ENCODE data around the gene MKNK2. TPM values are rescaled to one million over a fixed set of nuclear protein-coding genes. Genes with fewer than 3 reads are reported as not detected.

MKNK2 gene
- total and polyA plus RNA-seq, 10 of the 15 experiments (the other 5 are each of a cell fraction or from before 2014, with no cell fraction given) = 9.6 to 365 (median 69.9) TPM

- TF ChIP-seq MEF2B (IDR thresholded peaks at IDR 0.05; ENCODE audit: partially characterized antibody, poor library complexity, severe bottlenecking) (peak; percentile 42), NR2C2 (IDR thresholded peaks at IDR 0.05; ENCODE audit: borderline replicate concordance, control insufficient read depth, insufficient read length, low read depth) (no peak), YY1 (IDR thresholded peaks at IDR 0.05; ENCODE audit: low read depth, low read length) (0 out of 2 replicates have a peak, but pooled peaks have one; percentile 10), POLR2AphosphoS5 (IDR thresholded peaks at IDR 0.05; ENCODE audit: low read length) (peak; percentile 24; the same call in 1 of the 2 replicates), ZNF217 (IDR thresholded peaks at IDR 0.05) (0 out of 2 replicates have a peak, but pooled peaks have one; percentile 22), PKNOX1 (IDR thresholded peaks at IDR 0.05) (0 out of 2 replicates have a peak, but pooled peaks have one; percentile 7), HDAC2 (IDR thresholded peaks at IDR 0.05) (no peak), SMARCA5 (IDR thresholded peaks at IDR 0.05) (peak; percentile 79), CBX5 (IDR thresholded peaks at IDR 0.05; ENCODE audit: low read depth) (no peak), NFXL1 (IDR thresholded peaks at IDR 0.05; ENCODE audit: borderline replicate concordance) (0 out of 2 replicates have a peak, but pooled peaks have one; percentile 36), BCL11A (IDR thresholded peaks at IDR 0.05; ENCODE audit: low read depth, low read length) (no peak), POLR2AphosphoS2 (IDR thresholded peaks at IDR 0.05; ENCODE audit: low read depth, low read length) (0 out of 2 replicates have a peak, but pooled peaks have one; percentile 50), GATAD2B (conservative IDR thresholded peaks at IDR 0.05; ENCODE audit: low read depth) (peak; percentile 82), NR2C1 (IDR thresholded peaks at IDR 0.05) (peak; percentile 41; the same call in 1 of the 2 replicates), DPF2 (IDR thresholded peaks at IDR 0.05) (peak; percentile 89), LARP7 (IDR thresholded peaks at IDR 0.05) (peak; percentile 64), IKZF1 (conservative IDR thresholded peaks at IDR 0.05) (peak; percentile 73), ZNF592 (IDR thresholded peaks at IDR 0.05) (peak; percentile 92), TCF3 (IDR thresholded peaks at IDR 0.05; ENCODE audit: borderline replicate concordance, insufficient read depth, low read depth, low read length) (0 out of 2 replicates have a peak, but pooled peaks have one; percentile 14), TBL1XR1 (IDR thresholded peaks at IDR 0.05; ENCODE audit: low read depth, low read length) (peak; percentile 24; the same call in 1 of the 2 replicates), TAF1 (IDR thresholded peaks at IDR 0.05; ENCODE audit: borderline replicate concordance, low read depth, low read length) (peak; percentile 32; the same call in 1 of the 2 replicates), BHLHE40 (IDR thresholded peaks at IDR 0.05; ENCODE audit: borderline replicate concordance in 1 of 2, low read depth in 2 of 2, low read length in 1 of 2) (peak; percentile 87 to 89), ZNF207 (IDR thresholded peaks at IDR 0.05; ENCODE audit: borderline replicate concordance) (peak; percentile 46; the same call in 1 of the 2 replicates), BACH1 (IDR thresholded peaks at IDR 0.05; ENCODE audit: borderline replicate concordance) (peak; percentile 63; the same call in 1 of the 2 replicates), NR2F1 (conservative IDR thresholded peaks at IDR 0.05) (peak; percentile 94)
- TF ChIP-seq, protein P1, sequence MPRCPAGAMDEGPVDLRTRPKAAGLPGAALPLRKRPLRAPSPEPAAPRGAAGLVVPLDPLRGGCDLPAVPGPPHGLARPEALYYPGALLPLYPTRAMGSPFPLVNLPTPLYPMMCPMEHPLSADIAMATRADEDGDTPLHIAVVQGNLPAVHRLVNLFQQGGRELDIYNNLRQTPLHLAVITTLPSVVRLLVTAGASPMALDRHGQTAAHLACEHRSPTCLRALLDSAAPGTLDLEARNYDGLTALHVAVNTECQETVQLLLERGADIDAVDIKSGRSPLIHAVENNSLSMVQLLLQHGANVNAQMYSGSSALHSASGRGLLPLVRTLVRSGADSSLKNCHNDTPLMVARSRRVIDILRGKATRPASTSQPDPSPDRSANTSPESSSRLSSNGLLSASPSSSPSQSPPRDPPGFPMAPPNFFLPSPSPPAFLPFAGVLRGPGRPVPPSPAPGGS (IDR thresholded peaks at IDR 0.05; ENCODE audit: borderline replicate concordance, insufficient read depth, low read depth, low read length, poor library complexity, severe bottlenecking) = peak; percentile 86
Measured at GRCh38 chr19:2060884-2061494, 9.9 kb upstream of the MKNK2 start (continued).
